ENCODE measurements around the gene GTF2F2.

GTF2F2 gene

DNA sequence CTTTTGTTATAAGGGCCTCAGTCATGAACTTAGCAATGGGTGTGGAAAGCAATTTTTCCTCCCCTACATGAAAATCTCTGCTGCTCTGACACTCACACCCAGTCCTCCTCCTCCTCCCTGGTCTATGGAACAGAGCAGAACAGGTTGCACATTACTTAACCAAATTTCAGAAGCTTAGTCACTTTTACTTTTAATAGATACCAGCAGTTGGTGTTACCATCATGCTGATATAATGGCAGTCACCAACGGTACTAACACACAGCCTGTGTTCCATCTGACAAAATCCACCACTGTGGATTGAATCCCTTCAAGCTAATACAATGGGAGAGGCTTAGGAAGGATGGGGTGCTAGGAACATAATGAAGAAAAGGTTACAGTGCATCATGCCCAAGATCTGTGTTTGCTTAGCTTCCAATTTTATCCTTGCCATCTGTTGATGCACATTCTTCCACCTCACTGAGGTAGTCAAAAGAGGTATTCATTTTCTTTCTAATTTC is 210.9 kb downstream of the GTF2F2 start:
- H3K9ac ChIP-seq (ENCODE audit: low read length) = no peak overlapping the region
- no peak overlapping the region for H3K4me2 ChIP-seq (ENCODE audit: low read length)
- peaks cover 22% of the 10 kb centered on the region for H3F3A ChIP-seq (ENCODE audit: insufficient read depth, low read length)

DNA sequence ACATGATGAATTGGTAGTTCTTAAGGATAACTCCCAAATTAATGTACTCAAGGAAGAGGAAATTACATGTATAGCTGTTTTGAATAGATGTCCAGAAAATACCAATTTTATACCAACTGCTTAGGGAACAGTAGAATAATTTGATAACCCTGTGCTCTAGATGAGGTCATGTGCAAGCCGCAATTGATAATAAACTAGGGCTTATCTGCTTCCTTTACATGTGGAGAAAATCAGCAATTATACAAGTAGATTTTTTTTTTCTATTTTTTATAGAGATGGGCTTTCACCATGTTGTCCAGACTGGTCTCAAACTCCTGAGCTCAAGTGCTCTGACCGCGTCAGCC is 211.4 kb downstream of the GTF2F2 start:
- no peak overlapping the region for H3K9ac ChIP-seq (ENCODE audit: low read length)
- H3K36me3 ChIP-seq (ENCODE audit: insufficient read depth, low read length) = peaks cover 28% of the 10 kb centered on the region
- H3F3A ChIP-seq (ENCODE audit: insufficient read depth, low read length) = peaks cover 22% of the 10 kb centered on the region
- H3K79me2 ChIP-seq (ENCODE audit: insufficient read depth, low read length) = no peaks in the 10 kb centered on the region
- no peaks in the 10 kb centered on the region for H3K9me2 ChIP-seq (ENCODE audit: low read depth, low read length)
- H3K27me3 ChIP-seq (ENCODE audit: insufficient read depth, low read length) = no peaks in the 10 kb centered on the region
- no peaks in the 10 kb centered on the region for H4K20me1 ChIP-seq (ENCODE audit: insufficient read depth, low read length)
- H3K4me3 ChIP-seq (ENCODE audit: low read depth, low read length, poor library complexity, severe bottlenecking) = no peak overlapping the region
- H3K4me1 ChIP-seq (ENCODE audit: insufficient read depth, low read length, severe bottlenecking) = peaks cover 15% of the 10 kb centered on the region
- no peak overlapping the region for H2AFZ ChIP-seq (ENCODE audit: low read length)
- no peak for TF ChIP-seq EZH2 (IDR thresholded peaks at IDR 0.05; ENCODE audit: borderline replicate concordance, low read length)
- TF ChIP-seq, protein P1, sequence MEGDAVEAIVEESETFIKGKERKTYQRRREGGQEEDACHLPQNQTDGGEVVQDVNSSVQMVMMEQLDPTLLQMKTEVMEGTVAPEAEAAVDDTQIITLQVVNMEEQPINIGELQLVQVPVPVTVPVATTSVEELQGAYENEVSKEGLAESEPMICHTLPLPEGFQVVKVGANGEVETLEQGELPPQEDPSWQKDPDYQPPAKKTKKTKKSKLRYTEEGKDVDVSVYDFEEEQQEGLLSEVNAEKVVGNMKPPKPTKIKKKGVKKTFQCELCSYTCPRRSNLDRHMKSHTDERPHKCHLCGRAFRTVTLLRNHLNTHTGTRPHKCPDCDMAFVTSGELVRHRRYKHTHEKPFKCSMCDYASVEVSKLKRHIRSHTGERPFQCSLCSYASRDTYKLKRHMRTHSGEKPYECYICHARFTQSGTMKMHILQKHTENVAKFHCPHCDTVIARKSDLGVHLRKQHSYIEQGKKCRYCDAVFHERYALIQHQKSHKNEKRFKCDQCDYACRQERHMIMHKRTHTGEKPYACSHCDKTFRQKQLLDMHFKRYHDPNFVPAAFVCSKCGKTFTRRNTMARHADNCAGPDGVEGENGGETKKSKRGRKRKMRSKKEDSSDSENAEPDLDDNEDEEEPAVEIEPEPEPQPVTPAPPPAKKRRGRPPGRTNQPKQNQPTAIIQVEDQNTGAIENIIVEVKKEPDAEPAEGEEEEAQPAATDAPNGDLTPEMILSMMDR (IDR thresholded peaks at IDR 0.05; ENCODE audit: low read length) = no peak
- H3K4me2 ChIP-seq (ENCODE audit: low read length) = no peak overlapping the region
- no peaks in the 10 kb centered on the region for H3K9me3 ChIP-seq (ENCODE audit: low read length)
- no peak overlapping the region for H3K27ac ChIP-seq (ENCODE audit: low read depth, low read length, poor library complexity, severe bottlenecking)

More for the DNA sequence above, 210.9 kb downstream of the GTF2F2 start:
- no peak overlapping the region for H3K27ac ChIP-seq (ENCODE audit: low read depth, low read length, poor library complexity, severe bottlenecking)
- H3K27me3 ChIP-seq (ENCODE audit: insufficient read depth, low read length) = no peaks in the 10 kb centered on the region
- no peaks in the 10 kb centered on the region for H3K9me2 ChIP-seq (ENCODE audit: low read depth, low read length)
- no peaks in the 10 kb centered on the region for H4K20me1 ChIP-seq (ENCODE audit: insufficient read depth, low read length)
- no peak overlapping the region for H2AFZ ChIP-seq (ENCODE audit: low read length)
- no peak overlapping the region for H3K4me3 ChIP-seq (ENCODE audit: low read depth, low read length, poor library complexity, severe bottlenecking)
- no peaks in the 10 kb centered on the region for H3K79me2 ChIP-seq (ENCODE audit: insufficient read depth, low read length)
- H3K9me3 ChIP-seq (ENCODE audit: low read length) = no peaks in the 10 kb centered on the region
- H3K4me1 ChIP-seq (ENCODE audit: insufficient read depth, low read length, severe bottlenecking) = peaks cover 15% of the 10 kb centered on the region
- peaks cover 23% of the 10 kb centered on the region for H3K36me3 ChIP-seq (ENCODE audit: insufficient read depth, low read length)
- TF ChIP-seq EZH2 (IDR thresholded peaks at IDR 0.05; ENCODE audit: borderline replicate concordance, low read length) = no peak
- TF ChIP-seq, protein P1 (IDR thresholded peaks at IDR 0.05; ENCODE audit: low read length) = no peak

DNA sequence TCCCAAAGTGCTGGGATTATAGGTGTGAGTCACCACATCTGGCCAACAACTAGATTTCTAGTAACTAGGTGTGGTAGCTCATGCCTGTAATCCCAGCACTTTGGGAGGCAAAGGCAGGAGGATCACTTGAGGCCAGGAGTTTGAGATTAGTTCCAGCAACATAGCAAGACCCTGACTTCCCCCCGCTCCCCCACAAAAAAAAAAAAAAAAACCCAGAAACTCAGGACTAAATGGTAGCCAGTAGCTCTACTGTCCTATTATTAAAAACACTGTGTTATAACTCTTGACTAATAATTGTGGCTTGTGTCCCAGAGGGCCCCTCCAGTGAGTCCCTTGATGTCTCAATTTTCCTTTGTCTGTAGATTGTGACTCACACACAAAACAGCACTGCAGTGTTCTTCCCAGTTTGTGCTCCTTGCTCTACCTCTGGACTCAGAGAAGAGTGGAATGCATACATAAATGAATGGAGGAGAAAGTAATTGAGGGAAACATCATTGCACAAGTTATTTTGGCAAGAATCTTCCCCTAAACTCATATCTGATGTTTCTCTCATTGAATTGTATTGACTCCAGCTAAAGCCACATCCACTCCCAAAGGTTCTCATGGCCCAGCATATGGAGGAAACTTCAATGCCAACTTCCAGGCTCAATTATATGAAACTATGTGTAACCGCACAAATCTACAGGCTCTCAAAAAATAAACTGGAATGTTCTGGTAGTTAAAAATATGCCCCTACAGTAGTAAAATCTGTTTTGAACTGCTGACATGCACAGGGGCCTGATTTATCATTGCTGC is 211.9 kb downstream of the GTF2F2 start:
- no peak overlapping the region for H3K27ac ChIP-seq (ENCODE audit: low read depth, low read length, poor library complexity, severe bottlenecking)
- peaks cover 34% of the 10 kb centered on the region for H3K36me3 ChIP-seq (ENCODE audit: insufficient read depth, low read length)
- no peaks in the 10 kb centered on the region for H3K9me2 ChIP-seq (ENCODE audit: low read depth, low read length)
- H3K4me2 ChIP-seq (ENCODE audit: low read length) = no peak overlapping the region
- H4K20me1 ChIP-seq (ENCODE audit: insufficient read depth, low read length) = no peaks in the 10 kb centered on the region
- H3K9ac ChIP-seq (ENCODE audit: low read length) = no peak overlapping the region
- H3F3A ChIP-seq (ENCODE audit: insufficient read depth, low read length) = peaks cover 22% of the 10 kb centered on the region
- TF ChIP-seq, protein P1 (IDR thresholded peaks at IDR 0.05; ENCODE audit: low read length) = no peak
- TF ChIP-seq EZH2 (IDR thresholded peaks at IDR 0.05; ENCODE audit: borderline replicate concordance, low read length) = no peak
- no peaks in the 10 kb centered on the region for H3K79me2 ChIP-seq (ENCODE audit: insufficient read depth, low read length)
- H3K4me1 ChIP-seq (ENCODE audit: insufficient read depth, low read length, severe bottlenecking) = peaks cover 15% of the 10 kb centered on the region
- no peak overlapping the region for H2AFZ ChIP-seq (ENCODE audit: low read length)
- H3K9me3 ChIP-seq (ENCODE audit: low read length) = no peaks in the 10 kb centered on the region
- no peaks in the 10 kb centered on the region for H3K27me3 ChIP-seq (ENCODE audit: insufficient read depth, low read length)
- H3K4me3 ChIP-seq (ENCODE audit: low read depth, low read length, poor library complexity, severe bottlenecking) = no peak overlapping the region

All from OCI-LY1 (cell line).